ENCODE results near the gene CKAP5.
A peak's percentile ranks its signal among the peaks of the same experiment; 100 is the strongest.
"Not testable (repeated sequence)": the region's sequence is repeated elsewhere in the genome, so short reads cannot be mapped to it uniquely, and the experiment has no call there.

CKAP5 gene

GRCh38 chr11:46725338-46726205, 120.5 kb downstream of the CKAP5 start:
- no peak for DNase-seq

GRCh38 chr11:46724088-46724487, 122.0 kb downstream of the CKAP5 start:
- no peak for DNase-seq

- no peak for DNase-seq
Measured at GRCh38 chr11:46723359-46723680, 122.8 kb downstream of the CKAP5 start.

GRCh38 chr11:46722566-46723358, 123.3 kb downstream of the CKAP5 start:
- no peak for DNase-seq

- DNase-seq: no peak
Measured at GRCh38 chr11:46721286-46721685, 124.8 kb downstream of the CKAP5 start.

GRCh38 chr11:46719543-46720218, 126.4 kb downstream of the CKAP5 start:
- no peak for DNase-seq

GRCh38 chr11:46719048-46719542, 127.0 kb downstream of the CKAP5 start, which contains the start of gene F2:
Gene F2, plus strand, starts transcription at chr11:46719213. Its CDS starts 23 bp downstream, at chr11:46719236.
- no peak for DNase-seq

- DNase-seq: no peak
Measured at GRCh38 chr11:46718155-46719019, 127.7 kb downstream of the CKAP5 start.

GRCh38 chr11:46717825-46718154, 128.3 kb downstream of the CKAP5 start:
- not testable (repeated sequence) for DNase-seq

GRCh38 chr11:46712874-46713576, 133.1 kb downstream of the CKAP5 start:
- DNase-seq: no peak

GRCh38 chr11:46711303-46711702, 134.8 kb downstream of the CKAP5 start:
- no peak for DNase-seq

- DNase-seq: no peak
Measured at GRCh38 chr11:46710821-46711269, 135.2 kb downstream of the CKAP5 start.

GRCh38 chr11:46709351-46709750, 136.7 kb downstream of the CKAP5 start:
- not testable (repeated sequence) for DNase-seq

GRCh38 chr11:46706886-46707285, 139.2 kb downstream of the CKAP5 start:
- DNase-seq: no peak

GRCh38 chr11:46705070-46705688, 140.9 kb downstream of the CKAP5 start:
- DNase-seq: no peak

GRCh38 chr11:46701078-46701654, 144.9 kb downstream of the CKAP5 start:
- no peak for DNase-seq

- DNase-seq: peak; percentile 99
Measured at GRCh38 chr11:46700241-46701077, 145.6 kb downstream of the CKAP5 start, which contains the start of the genes ARHGAP1 and ZNF408. Gene ARHGAP1, minus strand, starts transcription at chr11:46700619. Its CDS starts 4,512 bp downstream, at chr11:46696107. Gene ZNF408, plus strand, starts transcription at chr11:46701031. Its CDS starts 17 bp downstream, at chr11:46701048.

GRCh38 chr11:46698597-46698996, 147.5 kb downstream of the CKAP5 start:
- no peak for DNase-seq

GRCh38 chr11:46697723-46698122, 148.4 kb downstream of the CKAP5 start:
- DNase-seq: no peak

- DNase-seq: no peak
Measured at GRCh38 chr11:46697303-46697702, 148.8 kb downstream of the CKAP5 start.
